Endodermal cell (in vitro differentiated cells): ENCODE data around the gene FAM162A. TPM values are rescaled to one million over a fixed set of nuclear protein-coding genes. Genes with fewer than 3 reads are reported as not detected.

Experiments used
- DNase-seq: peaks from one replicate; pipeline ENCODE4 v3.0.0-alpha.2; 2017
- H3K27ac ChIP-seq: 2 replicates; pipeline ENCODE4 v1.5.1; 2013; ENCODE audit warnings: mild to moderate bottlenecking, low read depth, low read length, moderate library complexity
- H3K27me3 ChIP-seq: 2 replicates; pipeline ENCODE4 v1.6.1; 2013; ENCODE audit warnings: mild to moderate bottlenecking, low read length, moderate library complexity; ENCODE audit not compliant: insufficient read depth, control insufficient read depth, poor library complexity, severe bottlenecking
- H3K36me3 ChIP-seq: 2 replicates; pipeline ENCODE4 v1.7.0; 2013; ENCODE audit warnings: mild to moderate bottlenecking, low read length, moderate library complexity; ENCODE audit not compliant: control insufficient read depth, insufficient read depth
- H3K4me1 ChIP-seq: one replicate; pipeline ENCODE4 v1.7.0; 2013; ENCODE audit warnings: low read length; ENCODE audit not compliant: control insufficient read depth, insufficient read depth
- H3K4me3 ChIP-seq: 2 replicates; pipeline ENCODE4 v1.5.1; 2013; ENCODE audit warnings: mild to moderate bottlenecking, low read length, moderate library complexity
- H3K9ac ChIP-seq: 2 replicates; pipeline ENCODE4 v1.6.1; 2013; ENCODE audit warnings: mild to moderate bottlenecking, low read length, moderate library complexity; ENCODE audit not compliant: poor library complexity, severe bottlenecking; ENCODE audit errors: extremely low read depth
- H3K9me3 ChIP-seq: 2 replicates; pipeline ENCODE4 v1.6.1; 2013; ENCODE audit warnings: mild to moderate bottlenecking, low read length, moderate library complexity; ENCODE audit not compliant: control insufficient read depth
- H3K27ac Mint-ChIP-seq: 2 replicates; pipeline ENCODE4 v1.8.0; 2020; ENCODE audit warnings: mixed read lengths
- H3K27me3 Mint-ChIP-seq: 2 replicates; pipeline ENCODE4 v1.8.0; 2021; ENCODE audit warnings: mild to moderate bottlenecking, mixed read lengths; ENCODE audit not compliant: insufficient read depth
- H3K36me3 Mint-ChIP-seq: 2 replicates; pipeline ENCODE4 v1.8.0; 2020; ENCODE audit warnings: low read depth, mixed read lengths
- H3K4me1 Mint-ChIP-seq: 2 replicates; pipeline ENCODE4 v1.8.0; 2020; ENCODE audit warnings: mixed read lengths
- H3K4me3 Mint-ChIP-seq: 2 replicates; pipeline ENCODE4 v1.8.0; 2020; ENCODE audit warnings: mild to moderate bottlenecking, moderate library complexity, mixed read lengths
- H3K9me3 Mint-ChIP-seq: 2 replicates; pipeline ENCODE4 v1.8.0; 2020; ENCODE audit warnings: mild to moderate bottlenecking, mixed read lengths
- WGBS, 2 experiments: methylation state at CpG; one replicate each; pipeline versions ENCODE4 v1.1.5 to v1.1.7; 2013; ENCODE audit warnings: missing lambda C conversion rate in 2 of 2, mixed read lengths in 1 of 2; ENCODE audit not compliant: insufficient coverage in 1 of 2, insufficient read length in 1 of 2; 5-methylcytosine and 5-hydroxymethylcytosine counted together
- total RNA-seq, 2 donors: library from RNA; stranded (reverse); fragmentation: NEBNext Ultra II Directional in 1 of 2; extraction: Animal tissue kit (Norgen Biotek cat#: 25700) in 1 of 2; gene quantifications; 2 replicates in 1 of 2; 3 replicates in 1 of 2; pipeline ENCODE4 v1.2.1, GENCODE V29; 2021
- TF ChIP-seq, protein P1 (sequence below): fragments of 200-600 bp; sonication (generic); conservative IDR thresholded peaks from 2 replicates; pipeline ENCODE4 v1.5.0; 2021; ENCODE audit warnings: antibody characterized with exemption, mild to moderate bottlenecking

The FAM162A gene
- total RNA-seq, 2 donors from 2014 or later: 40.9 to 61.7 TPM

DNA sequence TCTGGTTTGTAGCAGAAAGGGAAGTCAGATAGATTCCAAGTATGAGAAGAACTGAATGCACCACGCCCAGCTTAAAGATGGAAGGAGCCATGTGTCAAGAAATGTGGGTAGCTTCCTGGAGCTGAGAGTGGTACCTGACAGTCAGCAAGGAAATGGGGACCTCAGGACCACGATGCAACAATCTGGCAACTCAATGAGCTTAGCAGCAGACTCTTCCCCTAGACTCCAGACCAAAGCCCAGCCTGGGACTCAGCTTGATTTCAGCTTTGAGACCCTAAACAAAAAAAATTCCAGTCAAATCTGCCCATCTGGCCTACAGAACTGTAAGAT, 25.3 kb upstream of the FAM162A start:
- Histone ChIP-seq H3K9ac (no peak overlapping the region), H3K36me3 (peaks cover 22% of the 10 kb centered on the region), H3K4me1 (no peaks in the 10 kb centered on the region), H3K9me3 (no peaks in the 10 kb centered on the region), H3K4me3 (no peak overlapping the region), H3K27me3 (no peaks in the 10 kb centered on the region), H3K27ac (no peak overlapping the region)
- Mint-ChIP-seq H3K27me3 (peaks cover 5% of the 10 kb centered on the region), H3K36me3 (peaks cover 25% of the 10 kb centered on the region), H3K4me3 (no peak overlapping the region), H3K9me3 (no peaks in the 10 kb centered on the region), H3K4me1 (peaks cover 17% of the 10 kb centered on the region), H3K27ac (no peak overlapping the region)
- DNase-seq: no peak
- TF ChIP-seq, protein P1, sequence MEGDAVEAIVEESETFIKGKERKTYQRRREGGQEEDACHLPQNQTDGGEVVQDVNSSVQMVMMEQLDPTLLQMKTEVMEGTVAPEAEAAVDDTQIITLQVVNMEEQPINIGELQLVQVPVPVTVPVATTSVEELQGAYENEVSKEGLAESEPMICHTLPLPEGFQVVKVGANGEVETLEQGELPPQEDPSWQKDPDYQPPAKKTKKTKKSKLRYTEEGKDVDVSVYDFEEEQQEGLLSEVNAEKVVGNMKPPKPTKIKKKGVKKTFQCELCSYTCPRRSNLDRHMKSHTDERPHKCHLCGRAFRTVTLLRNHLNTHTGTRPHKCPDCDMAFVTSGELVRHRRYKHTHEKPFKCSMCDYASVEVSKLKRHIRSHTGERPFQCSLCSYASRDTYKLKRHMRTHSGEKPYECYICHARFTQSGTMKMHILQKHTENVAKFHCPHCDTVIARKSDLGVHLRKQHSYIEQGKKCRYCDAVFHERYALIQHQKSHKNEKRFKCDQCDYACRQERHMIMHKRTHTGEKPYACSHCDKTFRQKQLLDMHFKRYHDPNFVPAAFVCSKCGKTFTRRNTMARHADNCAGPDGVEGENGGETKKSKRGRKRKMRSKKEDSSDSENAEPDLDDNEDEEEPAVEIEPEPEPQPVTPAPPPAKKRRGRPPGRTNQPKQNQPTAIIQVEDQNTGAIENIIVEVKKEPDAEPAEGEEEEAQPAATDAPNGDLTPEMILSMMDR: no peak
- WGBS, 2 experiments: 90 to 95% methylated on average over 2 of the region's 2 CpGs

DNA sequence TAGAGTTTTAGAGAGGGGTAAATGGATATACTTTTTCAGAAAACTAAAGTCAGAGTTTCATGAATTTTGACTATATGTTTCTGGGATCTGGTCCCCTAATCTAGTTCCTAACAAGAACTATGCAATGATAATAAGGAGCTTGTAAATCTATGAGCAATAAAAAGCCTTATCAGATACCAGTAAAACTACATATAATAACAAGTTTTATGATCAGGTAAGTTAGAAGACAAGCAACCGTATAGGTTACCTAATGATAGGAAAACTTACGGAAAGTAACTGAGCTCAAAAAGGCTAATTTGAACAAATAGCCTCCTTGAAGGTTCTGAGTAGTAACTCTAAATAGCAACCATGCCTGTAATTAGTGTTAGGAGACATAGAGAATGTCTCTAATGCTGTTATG, 22.0 kb upstream of the FAM162A start:
- Mint-ChIP-seq H3K27ac (no peak overlapping the region), H3K9me3 (no peaks in the 10 kb centered on the region), H3K27me3 (no peaks in the 10 kb centered on the region), H3K36me3 (peaks cover 42% of the 10 kb centered on the region), H3K4me1 (peaks cover 37% of the 10 kb centered on the region), H3K4me3 (no peak overlapping the region)
- peaks cover 40% of the 10 kb centered on the region for H3K36me3 ChIP-seq
- no peak overlapping the region for H3K4me3 ChIP-seq
- no peak for DNase-seq
- H3K9me3 ChIP-seq: no peaks in the 10 kb centered on the region
- H3K27me3 ChIP-seq: no peaks in the 10 kb centered on the region
- peaks cover 5% of the 10 kb centered on the region for H3K4me1 ChIP-seq
- H3K9ac ChIP-seq: no peak overlapping the region
- H3K27ac ChIP-seq: no peak overlapping the region
- WGBS, 2 experiments: 95 to 100% methylated on average over 1 to 2 of the region's 2 CpGs
- TF ChIP-seq, protein P1: no peak

GRCh38 chr3:122364490-122364889, 19.5 kb upstream of the FAM162A start:
- H3K36me3 Mint-ChIP-seq: peaks cover 46% of the 10 kb centered on the region
- no peak overlapping the region for H3K4me3 Mint-ChIP-seq
- no peak for DNase-seq
- no peak overlapping the region for H3K27ac Mint-ChIP-seq
- peaks cover 37% of the 10 kb centered on the region for H3K4me1 Mint-ChIP-seq
- H3K27me3 Mint-ChIP-seq: no peaks in the 10 kb centered on the region
- H3K9me3 Mint-ChIP-seq: no peaks in the 10 kb centered on the region
- no peaks in the 10 kb centered on the region for H3K27me3 ChIP-seq
- 42% methylated on average over 2 of the region's 2 CpGs; no CpG with 5 or more reads in 1 of the 2 experiments for WGBS, 2 experiments
- no peak overlapping the region for H3K4me3 ChIP-seq
- peaks cover 5% of the 10 kb centered on the region for H3K4me1 ChIP-seq
- H3K9me3 ChIP-seq: no peaks in the 10 kb centered on the region
- no peak overlapping the region for H3K9ac ChIP-seq
- peaks cover 53% of the 10 kb centered on the region for H3K36me3 ChIP-seq
- TF ChIP-seq, protein P1: no peak
- no peak overlapping the region for H3K27ac ChIP-seq
